ENCODE data around the gene PDLIM5. TPM values are rescaled to one million over a fixed set of nuclear protein-coding genes. Genes with fewer than 3 reads are reported as not detected.

Gene PDLIM5
- total and polyA plus RNA-seq, 5 donors from 2014 or later, result 36.5 to 64.5 (median 45.3) TPM

GRCh38 chr4:94415448-94415847 lies 36.3 kb upstream of the PDLIM5 start:
- no peaks in the 10 kb centered on the region for H3K4me1 Mint-ChIP-seq

GRCh38 chr4:94416335-94416734 lies 35.4 kb upstream of the PDLIM5 start:
- H3K4me3 Mint-ChIP-seq, result no peak overlapping the region
- Histone ChIP-seq H3K4me1 (ENCODE audit: control insufficient read depth, insufficient read depth, low read length, poor library complexity, severe bottlenecking) (no peaks in the 10 kb centered on the region), H3K9me3 (ENCODE audit: control insufficient read depth in 2 of 2, low read length in 2 of 2) (no peaks in the 10 kb centered on the region), H3K36me3 (ENCODE audit: control insufficient read depth, insufficient read depth, low read length) (no peaks in the 10 kb centered on the region), H3K4me3 (ENCODE audit: low read depth, low read length) (no peak overlapping the region), H3K27me3 (ENCODE audit: control insufficient read depth, insufficient read depth, low read length) (peaks cover 10% of the 10 kb centered on the region), H3K27ac (ENCODE audit: insufficient read depth, low read length, poor library complexity, severe bottlenecking) (no peak overlapping the region)
- H3K4me1 Mint-ChIP-seq, result no peaks in the 10 kb centered on the region
- no peaks in the 10 kb centered on the region for H3K36me3 Mint-ChIP-seq
- no peak for ATAC-seq (ENCODE audit: low read depth in 2 of 2)
- H3K27me3 Mint-ChIP-seq, result peaks cover 41% of the 10 kb centered on the region
- no peak for DNase-seq
- no peak overlapping the region for H3K27ac Mint-ChIP-seq
- peaks cover 0 to 2% (median 0%) of the 10 kb centered on the region in 7 donors for H3K9me3 Mint-ChIP-seq

More at GRCh38 chr4:94415448-94415847, 36.3 kb upstream of the PDLIM5 start:
- H3K27me3 Mint-ChIP-seq, result peaks cover 46% of the 10 kb centered on the region
- H3K4me3 ChIP-seq (ENCODE audit: low read depth, low read length), result no peak overlapping the region
- peaks cover 8% of the 10 kb centered on the region for H3K27me3 ChIP-seq (ENCODE audit: control insufficient read depth, insufficient read depth, low read length)
- peaks cover 0 to 2% (median 0%) of the 10 kb centered on the region in 7 donors for H3K9me3 Mint-ChIP-seq
- DNase-seq (no peak), ATAC-seq (ENCODE audit: low read depth in 2 of 2) (no peak)
- no peak overlapping the region for H3K27ac ChIP-seq (ENCODE audit: insufficient read depth, low read length, poor library complexity, severe bottlenecking)
- no peaks in the 10 kb centered on the region for H3K4me1 ChIP-seq (ENCODE audit: control insufficient read depth, insufficient read depth, low read length, poor library complexity, severe bottlenecking)
- H3K36me3 ChIP-seq (ENCODE audit: control insufficient read depth, insufficient read depth, low read length), result no peaks in the 10 kb centered on the region
- H3K4me3 Mint-ChIP-seq, result no peak overlapping the region
- no peak overlapping the region for H3K27ac Mint-ChIP-seq
- H3K36me3 Mint-ChIP-seq, result no peaks in the 10 kb centered on the region
- no peaks in the 10 kb centered on the region for H3K9me3 ChIP-seq (ENCODE audit: control insufficient read depth in 2 of 2, low read length in 2 of 2)

GRCh38 chr4:94416981-94417380 lies 34.8 kb upstream of the PDLIM5 start:
- no peak overlapping the region for H3K27ac ChIP-seq (ENCODE audit: insufficient read depth, low read length, poor library complexity, severe bottlenecking)
- Mint-ChIP-seq H3K27ac (no peak overlapping the region), H3K4me3 (no peak overlapping the region), H3K9me3 (peaks cover 0 to 2% (median 0%) of the 10 kb centered on the region in 7 donors), H3K36me3 (no peaks in the 10 kb centered on the region), H3K4me1 (no peaks in the 10 kb centered on the region), H3K27me3 (peaks cover 41% of the 10 kb centered on the region)
- no peaks in the 10 kb centered on the region for H3K9me3 ChIP-seq (ENCODE audit: control insufficient read depth in 2 of 2, low read length in 2 of 2)
- H3K4me1 ChIP-seq (ENCODE audit: control insufficient read depth, insufficient read depth, low read length, poor library complexity, severe bottlenecking), result no peaks in the 10 kb centered on the region
- H3K27me3 ChIP-seq (ENCODE audit: control insufficient read depth, insufficient read depth, low read length), result peaks cover 10% of the 10 kb centered on the region
- no peak overlapping the region for H3K4me3 ChIP-seq (ENCODE audit: low read depth, low read length)
- DNase-seq (no peak), ATAC-seq (ENCODE audit: low read depth in 2 of 2) (no peak)
- H3K36me3 ChIP-seq (ENCODE audit: control insufficient read depth, insufficient read depth, low read length), result no peaks in the 10 kb centered on the region

GRCh38 chr4:94419549-94419948 lies 32.2 kb upstream of the PDLIM5 start:
- no peaks in the 10 kb centered on the region for H3K4me1 Mint-ChIP-seq
- H3K9me3 ChIP-seq (ENCODE audit: control insufficient read depth in 2 of 2, low read length in 2 of 2), result no peaks in the 10 kb centered on the region
- H3K36me3 ChIP-seq (ENCODE audit: control insufficient read depth, insufficient read depth, low read length), result no peaks in the 10 kb centered on the region
- no peak for DNase-seq
- H3K27me3 ChIP-seq (ENCODE audit: control insufficient read depth, insufficient read depth, low read length), result peaks cover 9% of the 10 kb centered on the region
- H3K9me3 Mint-ChIP-seq, result peaks cover 0 to 7% (median 3%) of the 10 kb centered on the region in 7 donors
- no peak overlapping the region for H3K27ac ChIP-seq (ENCODE audit: insufficient read depth, low read length, poor library complexity, severe bottlenecking)
- H3K4me1 ChIP-seq (ENCODE audit: control insufficient read depth, insufficient read depth, low read length, poor library complexity, severe bottlenecking), result no peaks in the 10 kb centered on the region
- H3K4me3 ChIP-seq (ENCODE audit: low read depth, low read length), result no peak overlapping the region
- H3K36me3 Mint-ChIP-seq, result no peaks in the 10 kb centered on the region
- peaks cover 30% of the 10 kb centered on the region for H3K27me3 Mint-ChIP-seq
- H3K27ac Mint-ChIP-seq, result no peak overlapping the region
- H3K4me3 Mint-ChIP-seq, result no peak overlapping the region
- no peak for ATAC-seq (ENCODE audit: low read depth in 2 of 2)

- Mint-ChIP-seq H3K9me3 (peaks cover 0 to 11% (median 5%) of the 10 kb centered on the region in 7 donors), H3K27me3 (peaks cover 27% of the 10 kb centered on the region), H3K4me3 (no peak overlapping the region), H3K36me3 (no peaks in the 10 kb centered on the region), H3K4me1 (no peaks in the 10 kb centered on the region), H3K27ac (no peak overlapping the region)
- no peak overlapping the region for H3K4me3 ChIP-seq (ENCODE audit: low read depth, low read length)
- no peaks in the 10 kb centered on the region for H3K36me3 ChIP-seq (ENCODE audit: control insufficient read depth, insufficient read depth, low read length)
- no peak overlapping the region for H3K27ac ChIP-seq (ENCODE audit: insufficient read depth, low read length, poor library complexity, severe bottlenecking)
- no peaks in the 10 kb centered on the region for H3K9me3 ChIP-seq (ENCODE audit: control insufficient read depth in 2 of 2, low read length in 2 of 2)
- peaks cover 9% of the 10 kb centered on the region for H3K27me3 ChIP-seq (ENCODE audit: control insufficient read depth, insufficient read depth, low read length)
- DNase-seq (no peak), ATAC-seq (ENCODE audit: low read depth in 2 of 2) (no peak)
- H3K4me1 ChIP-seq (ENCODE audit: control insufficient read depth, insufficient read depth, low read length, poor library complexity, severe bottlenecking), result no peaks in the 10 kb centered on the region
Measured at GRCh38 chr4:94419956-94420355, 31.8 kb upstream of the PDLIM5 start.

- Histone ChIP-seq H3K4me3 (ENCODE audit: low read depth, low read length) (no peak overlapping the region), H3K27ac (ENCODE audit: insufficient read depth, low read length, poor library complexity, severe bottlenecking) (no peak overlapping the region), H3K4me1 (ENCODE audit: control insufficient read depth, insufficient read depth, low read length, poor library complexity, severe bottlenecking) (no peaks in the 10 kb centered on the region), H3K36me3 (ENCODE audit: control insufficient read depth, insufficient read depth, low read length) (no peaks in the 10 kb centered on the region), H3K27me3 (ENCODE audit: control insufficient read depth, insufficient read depth, low read length) (peaks cover 9% of the 10 kb centered on the region), H3K9me3 (ENCODE audit: control insufficient read depth in 2 of 2, low read length in 2 of 2) (peaks cover 0 to 3% of the 10 kb centered on the region in 2 experiments)
- Mint-ChIP-seq H3K27me3 (peaks cover 23% of the 10 kb centered on the region), H3K36me3 (no peaks in the 10 kb centered on the region), H3K4me1 (no peaks in the 10 kb centered on the region), H3K9me3 (peaks cover 0 to 12% (median 5%) of the 10 kb centered on the region in 7 donors), H3K4me3 (no peak overlapping the region), H3K27ac (no peak overlapping the region)
- DNase-seq (no peak), ATAC-seq (ENCODE audit: low read depth in 2 of 2) (no peak)
Measured at GRCh38 chr4:94420356-94420755, 31.4 kb upstream of the PDLIM5 start.

- no peak overlapping the region for H3K27ac ChIP-seq (ENCODE audit: insufficient read depth, low read length, poor library complexity, severe bottlenecking)
- Mint-ChIP-seq H3K4me1 (no peaks in the 10 kb centered on the region), H3K27ac (no peak overlapping the region), H3K36me3 (no peaks in the 10 kb centered on the region), H3K9me3 (peaks cover 2 to 20% (median 9%) of the 10 kb centered on the region in 7 donors), H3K27me3 (peaks cover 23% of the 10 kb centered on the region), H3K4me3 (no peak overlapping the region)
- no peaks in the 10 kb centered on the region for H3K36me3 ChIP-seq (ENCODE audit: control insufficient read depth, insufficient read depth, low read length)
- no peak for ATAC-seq (ENCODE audit: low read depth in 2 of 2)
- H3K4me1 ChIP-seq (ENCODE audit: control insufficient read depth, insufficient read depth, low read length, poor library complexity, severe bottlenecking), result no peaks in the 10 kb centered on the region
- peaks cover 7 to 16% of the 10 kb centered on the region in 2 experiments for H3K9me3 ChIP-seq (ENCODE audit: control insufficient read depth in 2 of 2, low read length in 2 of 2)
- no peak for DNase-seq
- H3K4me3 ChIP-seq (ENCODE audit: low read depth, low read length), result no peak overlapping the region
- H3K27me3 ChIP-seq (ENCODE audit: control insufficient read depth, insufficient read depth, low read length), result peaks cover 2% of the 10 kb centered on the region
Measured at GRCh38 chr4:94426783-94427182, 25.0 kb upstream of the PDLIM5 start.

GRCh38 chr4:94428884-94429283 lies 22.9 kb upstream of the PDLIM5 start:
- Mint-ChIP-seq H3K27me3 (peaks cover 24% of the 10 kb centered on the region), H3K4me1 (no peaks in the 10 kb centered on the region), H3K27ac (no peak overlapping the region), H3K9me3 (peaks cover 2 to 19% (median 9%) of the 10 kb centered on the region in 7 donors), H3K36me3 (no peaks in the 10 kb centered on the region), H3K4me3 (no peak overlapping the region)
- Histone ChIP-seq H3K27ac (ENCODE audit: insufficient read depth, low read length, poor library complexity, severe bottlenecking) (no peak overlapping the region), H3K4me1 (ENCODE audit: control insufficient read depth, insufficient read depth, low read length, poor library complexity, severe bottlenecking) (no peaks in the 10 kb centered on the region), H3K27me3 (ENCODE audit: control insufficient read depth, insufficient read depth, low read length) (peaks cover 2% of the 10 kb centered on the region), H3K36me3 (ENCODE audit: control insufficient read depth, insufficient read depth, low read length) (no peaks in the 10 kb centered on the region), H3K4me3 (ENCODE audit: low read depth, low read length) (no peak overlapping the region), H3K9me3 (ENCODE audit: control insufficient read depth in 2 of 2, low read length in 2 of 2) (peaks cover 7 to 16% of the 10 kb centered on the region in 2 experiments)
- ATAC-seq (ENCODE audit: low read depth in 2 of 2) (no peak), DNase-seq (no peak)
